GM12878 (cell line): ENCODE results near the gene PREX1. TPM values are rescaled to one million over a fixed set of nuclear protein-coding genes. Genes with fewer than 3 reads are reported as not detected.
A peak's percentile ranks its signal among the peaks of the same experiment; 100 is the strongest.

Experiments
- ATF7 ChIP-seq: fragments of 450-650 bp; IDR thresholded peaks from 2 replicates; pipeline ENCODE4 v1.6.1; 2016; ENCODE audit warnings: low read depth, mild to moderate bottlenecking
- BACH1 ChIP-seq: fragments of 450-650 bp; IDR thresholded peaks from 2 replicates; pipeline ENCODE4 v1.6.1; 2017; ENCODE audit warnings: mild to moderate bottlenecking, borderline replicate concordance
- CREB1 ChIP-seq: IDR thresholded peaks from 2 replicates; pipeline ENCODE4 v1.6.1; 2012; ENCODE audit warnings: low read depth, mild to moderate bottlenecking, inconsistent platforms
- FOXK2 ChIP-seq: fragments of 450-650 bp; IDR thresholded peaks from 2 replicates; pipeline ENCODE4 v1.6.1; 2017; ENCODE audit warnings: mild to moderate bottlenecking, moderate library complexity
- IKZF1 ChIP-seq: fragments of 450-650 bp; conservative IDR thresholded peaks from 2 replicates; pipeline ENCODE4 v1.6.1; 2017; ENCODE audit warnings: antibody characterized with exemption, mild to moderate bottlenecking
- IRF4 ChIP-seq: IDR thresholded peaks from 2 replicates; pipeline ENCODE4 v1.6.1; 2011; ENCODE audit warnings: low read depth, low read length
- JUND ChIP-seq: IDR thresholded peaks from 2 replicates; pipeline ENCODE4 v1.6.1; 2012; ENCODE audit warnings: low read depth, mild to moderate bottlenecking, low read length, improper control_type of control experiment, moderate library complexity
- KAT2A ChIP-seq: conservative IDR thresholded peaks from 2 replicates; pipeline ENCODE4 v1.6.1; 2011; ENCODE audit warnings: low read depth, low read length; ENCODE audit not compliant: control insufficient read depth
- KLF5 ChIP-seq: fragments of 450-650 bp; IDR thresholded peaks from 2 replicates; pipeline ENCODE4 v1.6.1; 2014; ENCODE audit warnings: mild to moderate bottlenecking; ENCODE audit not compliant: partially characterized antibody
- MTA2 ChIP-seq: fragments of 450-650 bp; IDR thresholded peaks from 2 replicates; pipeline ENCODE4 v1.6.1; 2016; ENCODE audit warnings: low read depth, mild to moderate bottlenecking, moderate library complexity
- MYB ChIP-seq: fragments of 150-350 bp; IDR thresholded peaks from 2 replicates; pipeline ENCODE4 v1.6.1; 2014; ENCODE audit warnings: mild to moderate bottlenecking, low read depth, low read length, borderline replicate concordance
- NFIC ChIP-seq: IDR thresholded peaks from 2 replicates; pipeline ENCODE4 v1.6.1; 2012; ENCODE audit warnings: low read depth, mild to moderate bottlenecking, inconsistent platforms, low read length, moderate library complexity
- NRF1 ChIP-seq: conservative IDR thresholded peaks from 2 replicates; pipeline ENCODE4 v1.6.1; 2011; ENCODE audit warnings: mild to moderate bottlenecking, low read depth, low read length, improper control_type of control experiment
- POLR2A ChIP-seq: IDR thresholded peaks from 2 replicates; pipeline ENCODE4 v1.6.1; 2011; ENCODE audit warnings: low read depth, mild to moderate bottlenecking, low read length
- SIN3A ChIP-seq: IDR thresholded peaks from 2 replicates; pipeline ENCODE4 v1.6.1; 2012; ENCODE audit warnings: low read depth, low read length, improper control_type of control experiment
- SMC3 ChIP-seq: IDR thresholded peaks from 2 replicates; pipeline ENCODE4 v1.6.1; 2011; ENCODE audit warnings: low read length, improper control_type of control experiment, borderline replicate concordance
- SP1 ChIP-seq: IDR thresholded peaks from one replicate; pipeline ENCODE4 v1.6.1; 2011; ENCODE audit warnings: low read depth, low read length
- SREBF1 ChIP-seq: IDR thresholded peaks from 2 replicates; pipeline ENCODE4 v1.6.1; 2012; ENCODE audit warnings: mild to moderate bottlenecking, low read length
- TCF7 ChIP-seq: IDR thresholded peaks from 2 replicates; pipeline ENCODE4 v1.6.1; 2014; ENCODE audit warnings: antibody characterized with exemption, borderline replicate concordance
- ZSCAN29 ChIP-seq: fragments of 450-650 bp; IDR thresholded peaks from 2 replicates; pipeline ENCODE4 v1.6.1; 2017; ENCODE audit warnings: mild to moderate bottlenecking, moderate library complexity
- polyA plus RNA-seq, 11 experiments: library from polyadenylated mRNA; depleted of rRNA in 4 of 11; unstranded in 6 of 11; stranded (reverse) in 5 of 11; fragments of >200 nt; fragmentation: Nextera tagmentation in 4 of 11; fragmentation: Illumina TruSeq in 1 of 11; extraction: Ambion mirVana in 4 of 11; extraction: Trizol in 1 of 11; gene quantifications; 1 replicate in 1 of 11; 2 replicates in 10 of 11; pipeline versions ENCODE4 v1.2.1 to v1.2.3, GENCODE V29; 2011 to 2016; ENCODE audit warnings: inconsistent platforms in 2 of 11, missing spikeins in 2 of 11, low read depth in 1 of 11
- total RNA-seq, 4 experiments: library from RNA; depleted of rRNA in 3 of 4; stranded (reverse); fragments of >200 nt in 3 of 4; fragmentation: Illumina TruSeq in 1 of 4; extraction: Trizol in 1 of 4; gene quantifications; 2 replicates each; pipeline versions ENCODE4 v1.2.1 to v1.2.3, GENCODE V29; 2013 to 2021
- TF ChIP-seq, protein P1 (sequence below): IDR thresholded peaks from 2 replicates; pipeline ENCODE4 v1.6.1; 2012; ENCODE audit warnings: low read length, inconsistent platforms
- TF ChIP-seq, protein P2 (sequence below): IDR thresholded peaks from 2 replicates; pipeline ENCODE4 v1.6.1; 2011; ENCODE audit warnings: borderline replicate concordance, low read depth, mild to moderate bottlenecking, moderate library complexity, low read length; ENCODE audit not compliant: insufficient read depth, poor library complexity, severe bottlenecking
- TF ChIP-seq, protein P3 (sequence below): fragments of 450-650 bp; formaldehyde crosslinking; IDR thresholded peaks from 2 replicates; pipeline ENCODE4 v1.4.0; 2022; ENCODE audit warnings: mild to moderate bottlenecking, moderate library complexity
- TF ChIP-seq, protein P4 (sequence below): fragments of 450-650 bp; IDR thresholded peaks from 2 replicates; pipeline ENCODE4 v1.6.1; 2017; ENCODE audit warnings: low read depth, mild to moderate bottlenecking, moderate library complexity
- TF ChIP-seq, protein P5 (sequence below): fragments of 450-650 bp; IDR thresholded peaks from 2 replicates; pipeline ENCODE4 v1.6.1; 2016; ENCODE audit warnings: mild to moderate bottlenecking

PREX1 gene
- total and polyA plus RNA-seq, 10 of the 15 experiments (the other 5 are each of a cell fraction or from before 2014, with no cell fraction given) = 2.6 to 114 (median 38.9) TPM

DNA sequence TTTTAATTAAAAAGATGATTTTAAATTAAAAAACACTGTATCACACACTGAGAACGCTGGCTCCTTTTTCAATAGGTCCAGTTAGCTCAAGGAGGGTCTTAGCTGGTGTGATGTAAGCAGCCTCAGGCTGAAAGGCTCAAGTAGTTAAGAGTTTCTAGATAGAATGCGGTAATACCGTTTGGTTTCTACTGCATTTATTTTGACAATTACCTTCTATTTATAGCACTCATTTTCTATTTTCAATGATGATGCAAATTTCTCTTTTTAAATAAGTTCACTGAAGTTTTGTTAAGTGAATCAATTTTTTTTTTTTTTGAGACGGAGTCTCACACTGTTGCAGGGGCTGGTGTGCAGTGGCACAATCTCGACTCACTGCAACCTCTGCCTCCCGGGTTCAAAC, 87.1 kb downstream of the PREX1 start (continued):
- TF ChIP-seq ZSCAN29 (no peak), CREB1 (peak; percentile 81), ATF7 (peak; percentile 90), MYB (no peak), JUND (no peak), NRF1 (no peak), BACH1 (no peak), MTA2 (peak; percentile 78), SMC3 (no peak), SREBF1 (no peak), KLF5 (no peak), FOXK2 (no peak), NFIC (peak; percentile 79), SP1 (no peak), TCF7 (no peak), POLR2A (no peak), SIN3A (no peak), IKZF1 (no peak), KAT2A (no peak), IRF4 (no peak)
- TF ChIP-seq, protein P1, sequence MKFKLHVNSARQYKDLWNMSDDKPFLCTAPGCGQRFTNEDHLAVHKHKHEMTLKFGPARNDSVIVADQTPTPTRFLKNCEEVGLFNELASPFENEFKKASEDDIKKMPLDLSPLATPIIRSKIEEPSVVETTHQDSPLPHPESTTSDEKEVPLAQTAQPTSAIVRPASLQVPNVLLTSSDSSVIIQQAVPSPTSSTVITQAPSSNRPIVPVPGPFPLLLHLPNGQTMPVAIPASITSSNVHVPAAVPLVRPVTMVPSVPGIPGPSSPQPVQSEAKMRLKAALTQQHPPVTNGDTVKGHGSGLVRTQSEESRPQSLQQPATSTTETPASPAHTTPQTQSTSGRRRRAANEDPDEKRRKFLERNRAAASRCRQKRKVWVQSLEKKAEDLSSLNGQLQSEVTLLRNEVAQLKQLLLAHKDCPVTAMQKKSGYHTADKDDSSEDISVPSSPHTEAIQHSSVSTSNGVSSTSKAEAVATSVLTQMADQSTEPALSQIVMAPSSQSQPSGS = peak; percentile 90
- TF ChIP-seq, protein P2, sequence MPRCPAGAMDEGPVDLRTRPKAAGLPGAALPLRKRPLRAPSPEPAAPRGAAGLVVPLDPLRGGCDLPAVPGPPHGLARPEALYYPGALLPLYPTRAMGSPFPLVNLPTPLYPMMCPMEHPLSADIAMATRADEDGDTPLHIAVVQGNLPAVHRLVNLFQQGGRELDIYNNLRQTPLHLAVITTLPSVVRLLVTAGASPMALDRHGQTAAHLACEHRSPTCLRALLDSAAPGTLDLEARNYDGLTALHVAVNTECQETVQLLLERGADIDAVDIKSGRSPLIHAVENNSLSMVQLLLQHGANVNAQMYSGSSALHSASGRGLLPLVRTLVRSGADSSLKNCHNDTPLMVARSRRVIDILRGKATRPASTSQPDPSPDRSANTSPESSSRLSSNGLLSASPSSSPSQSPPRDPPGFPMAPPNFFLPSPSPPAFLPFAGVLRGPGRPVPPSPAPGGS = no peak
- TF ChIP-seq, protein P3, sequence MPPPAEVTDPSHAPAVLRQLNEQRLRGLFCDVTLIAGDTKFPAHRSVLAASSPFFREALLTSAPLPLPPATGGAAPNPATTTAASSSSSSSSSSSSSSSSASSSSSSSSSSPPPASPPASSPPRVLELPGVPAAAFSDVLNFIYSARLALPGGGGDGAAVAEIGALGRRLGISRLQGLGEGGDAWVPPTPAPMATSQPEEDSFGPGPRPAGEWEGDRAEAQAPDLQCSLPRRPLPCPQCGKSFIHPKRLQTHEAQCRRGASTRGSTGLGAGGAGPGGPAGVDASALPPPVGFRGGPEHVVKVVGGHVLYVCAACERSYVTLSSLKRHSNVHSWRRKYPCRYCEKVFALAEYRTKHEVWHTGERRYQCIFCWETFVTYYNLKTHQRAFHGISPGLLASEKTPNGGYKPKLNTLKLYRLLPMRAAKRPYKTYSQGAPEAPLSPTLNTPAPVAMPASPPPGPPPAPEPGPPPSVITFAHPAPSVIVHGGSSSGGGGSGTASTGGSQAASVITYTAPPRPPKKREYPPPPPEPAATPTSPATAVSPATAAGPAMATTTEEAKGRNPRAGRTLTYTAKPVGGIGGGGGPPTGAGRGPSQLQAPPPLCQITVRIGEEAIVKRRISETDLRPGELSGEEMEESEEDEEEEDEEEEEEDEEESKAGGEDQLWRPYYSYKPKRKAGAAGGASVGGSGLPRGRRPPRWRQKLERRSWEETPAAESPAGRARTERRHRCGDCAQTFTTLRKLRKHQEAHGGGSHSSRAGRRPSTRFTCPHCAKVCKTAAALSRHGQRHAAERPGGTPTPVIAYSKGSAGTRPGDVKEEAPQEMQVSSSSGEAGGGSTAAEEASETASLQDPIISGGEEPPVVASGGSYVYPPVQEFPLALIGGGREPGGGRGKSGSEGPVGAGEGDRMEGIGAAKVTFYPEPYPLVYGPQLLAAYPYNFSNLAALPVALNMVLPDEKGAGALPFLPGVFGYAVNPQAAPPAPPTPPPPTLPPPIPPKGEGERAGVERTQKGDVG = no peak
- TF ChIP-seq, protein P4, sequence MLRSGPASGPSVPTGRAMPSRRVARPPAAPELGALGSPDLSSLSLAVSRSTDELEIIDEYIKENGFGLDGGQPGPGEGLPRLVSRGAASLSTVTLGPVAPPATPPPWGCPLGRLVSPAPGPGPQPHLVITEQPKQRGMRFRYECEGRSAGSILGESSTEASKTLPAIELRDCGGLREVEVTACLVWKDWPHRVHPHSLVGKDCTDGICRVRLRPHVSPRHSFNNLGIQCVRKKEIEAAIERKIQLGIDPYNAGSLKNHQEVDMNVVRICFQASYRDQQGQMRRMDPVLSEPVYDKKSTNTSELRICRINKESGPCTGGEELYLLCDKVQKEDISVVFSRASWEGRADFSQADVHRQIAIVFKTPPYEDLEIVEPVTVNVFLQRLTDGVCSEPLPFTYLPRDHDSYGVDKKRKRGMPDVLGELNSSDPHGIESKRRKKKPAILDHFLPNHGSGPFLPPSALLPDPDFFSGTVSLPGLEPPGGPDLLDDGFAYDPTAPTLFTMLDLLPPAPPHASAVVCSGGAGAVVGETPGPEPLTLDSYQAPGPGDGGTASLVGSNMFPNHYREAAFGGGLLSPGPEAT = 0 out of 2 replicates have a peak, but pooled peaks have one; percentile 23
- TF ChIP-seq, protein P5, sequence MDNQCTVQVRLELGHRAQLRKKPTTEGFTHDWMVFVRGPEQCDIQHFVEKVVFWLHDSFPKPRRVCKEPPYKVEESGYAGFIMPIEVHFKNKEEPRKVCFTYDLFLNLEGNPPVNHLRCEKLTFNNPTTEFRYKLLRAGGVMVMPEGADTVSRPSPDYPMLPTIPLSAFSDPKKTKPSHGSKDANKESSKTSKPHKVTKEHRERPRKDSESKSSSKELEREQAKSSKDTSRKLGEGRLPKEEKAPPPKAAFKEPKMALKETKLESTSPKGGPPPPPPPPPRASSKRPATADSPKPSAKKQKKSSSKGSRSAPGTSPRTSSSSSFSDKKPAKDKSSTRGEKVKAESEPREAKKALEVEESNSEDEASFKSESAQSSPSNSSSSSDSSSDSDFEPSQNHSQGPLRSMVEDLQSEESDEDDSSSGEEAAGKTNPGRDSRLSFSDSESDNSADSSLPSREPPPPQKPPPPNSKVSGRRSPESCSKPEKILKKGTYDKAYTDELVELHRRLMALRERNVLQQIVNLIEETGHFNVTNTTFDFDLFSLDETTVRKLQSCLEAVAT = no peak
